LNCAP (cell line): Measurements from ENCODE around the gene POLR2L.

Experiments
- CTCF ChIP-seq: fragments of 450-650 bp; IDR thresholded peaks from 2 replicates; pipeline ENCODE4 v1.5.1; 2017; ENCODE audit warnings: mild to moderate bottlenecking

Gene POLR2L

GRCh38 chr11:850775-851763 is 8.7 kb upstream of the POLR2L start:
- TF ChIP-seq CTCF: peak; percentile 9; the same call in 1 of the 2 replicates

- TF ChIP-seq CTCF: no peak
These were observed 7.8 kb upstream of the POLR2L start for GRCh38 chr11:849951-850774.

- no peak for TF ChIP-seq CTCF
These were observed 6.9 kb upstream of the POLR2L start for GRCh38 chr11:849104-849824.

GRCh38 chr11:848380-848931 is 6.1 kb upstream of the POLR2L start:
- peak; percentile 93 for TF ChIP-seq CTCF

GRCh38 chr11:847876-848275 is 5.5 kb upstream of the POLR2L start:
- no peak for TF ChIP-seq CTCF

- no peak for TF ChIP-seq CTCF
These were observed 4.3 kb upstream of the POLR2L start for GRCh38 chr11:846496-847098.
